ENCODE measurements around the gene CD47. TPM values are rescaled to one million over a fixed set of nuclear protein-coding genes. Genes with fewer than 3 reads are reported as not detected.
A peak's percentile ranks its signal among the peaks of the same experiment; 100 is the strongest.

CD47 gene
- total and polyA plus RNA-seq, 2 experiments from 2014 or later = 81.7 to 101 TPM

DNA sequence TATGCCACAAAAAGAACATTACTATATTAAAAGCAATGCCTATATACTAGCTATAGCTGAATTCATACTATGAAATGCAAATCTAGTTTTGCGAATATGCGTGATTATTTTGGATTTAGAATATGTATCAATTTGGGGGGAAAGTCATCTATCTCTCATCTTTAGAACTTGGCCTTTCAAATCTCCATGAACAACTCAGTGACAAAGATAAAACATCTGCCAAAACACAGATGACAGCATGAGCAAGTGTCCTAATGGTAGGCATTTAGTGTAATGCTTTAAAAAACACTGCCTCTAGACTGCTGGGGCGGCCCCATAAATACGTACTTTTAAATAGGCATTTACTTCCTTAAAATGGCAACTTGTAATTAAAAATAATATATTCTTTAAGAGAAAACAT, 2.7 kb downstream of the CD47 start:
- Histone ChIP-seq H3K4me3 (no peak overlapping the region), H3K27me3 (no peaks in the 10 kb centered on the region), H3K9me3 (ENCODE audit: low read depth) (no peaks in the 10 kb centered on the region), H2AFZ (no peak overlapping the region), H4K20me1 (ENCODE audit: insufficient read depth, poor library complexity, severe bottlenecking) (no peaks in the 10 kb centered on the region), H3K4me2 (peak overlapping the region; percentile 87), H3K79me2 (peaks cover 33% of the 10 kb centered on the region), H3K27ac (no peak overlapping the region), H3K4me1 (ENCODE audit: insufficient read depth) (no peaks in the 10 kb centered on the region), H3K9me2 (replicated peaks; ENCODE audit: insufficient read depth) (no peaks in the 10 kb centered on the region), H3K36me3 (replicated peaks; ENCODE audit: insufficient read depth, low read depth) (no peaks in the 10 kb centered on the region)
- no peak for DNase-seq (ENCODE audit: low spot score)
- no peak for TF ChIP-seq EZH2 (IDR thresholded peaks at IDR 0.05; ENCODE audit: borderline replicate concordance)
- TF ChIP-seq, protein P1, sequence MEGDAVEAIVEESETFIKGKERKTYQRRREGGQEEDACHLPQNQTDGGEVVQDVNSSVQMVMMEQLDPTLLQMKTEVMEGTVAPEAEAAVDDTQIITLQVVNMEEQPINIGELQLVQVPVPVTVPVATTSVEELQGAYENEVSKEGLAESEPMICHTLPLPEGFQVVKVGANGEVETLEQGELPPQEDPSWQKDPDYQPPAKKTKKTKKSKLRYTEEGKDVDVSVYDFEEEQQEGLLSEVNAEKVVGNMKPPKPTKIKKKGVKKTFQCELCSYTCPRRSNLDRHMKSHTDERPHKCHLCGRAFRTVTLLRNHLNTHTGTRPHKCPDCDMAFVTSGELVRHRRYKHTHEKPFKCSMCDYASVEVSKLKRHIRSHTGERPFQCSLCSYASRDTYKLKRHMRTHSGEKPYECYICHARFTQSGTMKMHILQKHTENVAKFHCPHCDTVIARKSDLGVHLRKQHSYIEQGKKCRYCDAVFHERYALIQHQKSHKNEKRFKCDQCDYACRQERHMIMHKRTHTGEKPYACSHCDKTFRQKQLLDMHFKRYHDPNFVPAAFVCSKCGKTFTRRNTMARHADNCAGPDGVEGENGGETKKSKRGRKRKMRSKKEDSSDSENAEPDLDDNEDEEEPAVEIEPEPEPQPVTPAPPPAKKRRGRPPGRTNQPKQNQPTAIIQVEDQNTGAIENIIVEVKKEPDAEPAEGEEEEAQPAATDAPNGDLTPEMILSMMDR (IDR thresholded peaks at IDR 0.05; ENCODE audit: poor library complexity) = no peak
- TF ChIP-seq EZH2phosphoT487 (IDR thresholded peaks at IDR 0.05; ENCODE audit: low read depth, severe bottlenecking, unreplicated experiment) = no peak
- WGBS (ENCODE audit: low lambda C conversion rate, missing lambda C conversion rate) = 82% methylated on average over 4 of the region's 4 CpGs

DNA sequence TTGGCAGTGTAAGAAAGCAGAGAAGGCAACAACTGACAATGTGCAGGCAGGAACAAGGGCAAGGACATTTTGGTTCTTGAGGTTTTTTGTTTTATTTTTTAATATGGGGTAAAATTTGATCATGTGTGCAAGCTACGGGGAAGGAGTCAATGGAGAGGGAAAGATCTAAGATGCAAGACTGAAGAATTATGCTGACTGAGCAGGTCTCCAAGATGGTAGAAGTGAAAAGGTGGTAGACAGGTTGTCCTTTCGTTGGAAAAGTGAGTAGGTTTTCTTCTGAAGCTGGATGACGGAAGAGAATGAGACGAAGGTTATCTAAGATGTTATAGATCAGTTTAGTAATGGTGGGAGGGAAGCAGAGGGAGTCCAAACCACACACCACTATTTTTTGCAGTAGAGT, 4.2 kb downstream of the CD47 start:
- no peak overlapping the region for H3K4me3 ChIP-seq
- 97% methylated on average over 4 of the region's 4 CpGs for WGBS (ENCODE audit: low lambda C conversion rate, missing lambda C conversion rate)
- TF ChIP-seq, protein P1 (IDR thresholded peaks at IDR 0.05; ENCODE audit: poor library complexity) = no peak
- TF ChIP-seq EZH2phosphoT487 (IDR thresholded peaks at IDR 0.05; ENCODE audit: low read depth, severe bottlenecking, unreplicated experiment) = no peak
- no peak for TF ChIP-seq EZH2 (IDR thresholded peaks at IDR 0.05; ENCODE audit: borderline replicate concordance)
- no peak overlapping the region for H2AFZ ChIP-seq
- no peaks in the 10 kb centered on the region for H3K9me3 ChIP-seq (ENCODE audit: low read depth)
- H3K27me3 ChIP-seq = no peaks in the 10 kb centered on the region
- H3K4me1 ChIP-seq (ENCODE audit: insufficient read depth) = no peaks in the 10 kb centered on the region
- no peak overlapping the region for H3K4me2 ChIP-seq
- no peak for DNase-seq (ENCODE audit: low spot score)
- H4K20me1 ChIP-seq (ENCODE audit: insufficient read depth, poor library complexity, severe bottlenecking) = no peaks in the 10 kb centered on the region
- H3K36me3 ChIP-seq (replicated peaks; ENCODE audit: insufficient read depth, low read depth) = no peaks in the 10 kb centered on the region
- no peak overlapping the region for H3K27ac ChIP-seq
- no peaks in the 10 kb centered on the region for H3K9me2 ChIP-seq (replicated peaks; ENCODE audit: insufficient read depth)
- H3K79me2 ChIP-seq = peaks cover 42% of the 10 kb centered on the region

DNA sequence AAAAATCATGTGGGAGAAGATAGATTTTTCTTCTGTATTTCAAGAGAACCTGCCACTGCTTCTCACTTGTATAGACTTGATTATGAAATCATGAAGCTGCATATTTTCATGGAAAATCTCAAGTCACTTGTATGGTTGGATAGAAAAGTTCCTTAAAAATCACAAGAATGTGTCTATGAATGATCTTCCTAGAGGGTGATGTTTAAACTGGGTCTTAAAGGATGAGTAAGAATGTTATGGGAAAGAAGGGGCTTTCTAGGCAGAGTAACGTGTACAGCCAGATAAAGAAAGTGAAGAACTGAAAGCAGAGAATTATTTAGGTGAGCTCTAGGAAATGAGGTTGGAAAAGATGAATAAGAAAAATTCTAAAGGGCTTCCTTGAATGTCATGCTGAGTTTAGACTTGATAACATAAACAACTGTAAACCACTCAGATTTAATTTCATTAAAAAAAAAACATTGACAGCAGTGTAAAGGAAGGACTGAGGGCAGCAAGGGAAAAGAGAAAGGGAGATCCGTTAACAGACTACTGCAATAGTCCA, 5.0 kb downstream of the CD47 start:
- H3K4me1 ChIP-seq (ENCODE audit: insufficient read depth) = no peaks in the 10 kb centered on the region
- no peak for DNase-seq (ENCODE audit: low spot score)
- 80% methylated on average over 2 of the region's 2 CpGs for WGBS (ENCODE audit: low lambda C conversion rate, missing lambda C conversion rate)
- no peaks in the 10 kb centered on the region for H3K36me3 ChIP-seq (replicated peaks; ENCODE audit: insufficient read depth, low read depth)
- TF ChIP-seq, protein P1 (IDR thresholded peaks at IDR 0.05; ENCODE audit: poor library complexity) = no peak
- no peak for TF ChIP-seq EZH2phosphoT487 (IDR thresholded peaks at IDR 0.05; ENCODE audit: low read depth, severe bottlenecking, unreplicated experiment)
- no peak for TF ChIP-seq EZH2 (IDR thresholded peaks at IDR 0.05; ENCODE audit: borderline replicate concordance)
- H3K4me3 ChIP-seq = no peak overlapping the region
- H3K27ac ChIP-seq = no peak overlapping the region
- H3K79me2 ChIP-seq = peaks cover 46% of the 10 kb centered on the region
- H3K9me2 ChIP-seq (replicated peaks; ENCODE audit: insufficient read depth) = no peaks in the 10 kb centered on the region
- no peaks in the 10 kb centered on the region for H4K20me1 ChIP-seq (ENCODE audit: insufficient read depth, poor library complexity, severe bottlenecking)
- H3K9me3 ChIP-seq (ENCODE audit: low read depth) = no peaks in the 10 kb centered on the region
- H2AFZ ChIP-seq = no peak overlapping the region
- no peaks in the 10 kb centered on the region for H3K27me3 ChIP-seq
- no peak overlapping the region for H3K4me2 ChIP-seq

DNA sequence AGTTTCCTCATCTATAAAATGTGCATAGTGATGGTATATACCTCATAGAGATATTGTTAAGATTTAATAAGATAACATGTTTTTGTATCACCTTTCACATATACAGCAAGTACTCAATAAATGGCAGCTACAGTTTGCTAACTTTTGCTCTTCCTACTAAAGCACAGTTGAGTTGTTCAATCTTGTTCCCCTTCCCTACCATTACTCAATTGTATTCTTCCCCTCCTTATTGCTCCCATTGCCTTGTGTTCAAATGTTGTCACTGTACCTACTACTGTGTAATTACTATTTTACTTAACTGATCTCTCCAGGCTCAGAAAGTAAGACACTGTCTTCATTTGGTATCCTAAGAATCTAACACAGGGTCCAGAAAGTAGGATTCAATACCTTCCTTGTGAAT, 5.5 kb downstream of the CD47 start:
- Histone ChIP-seq H3K9me3 (ENCODE audit: low read depth) (no peaks in the 10 kb centered on the region), H3K79me2 (peaks cover 46% of the 10 kb centered on the region), H3K27ac (no peak overlapping the region), H3K9me2 (replicated peaks; ENCODE audit: insufficient read depth) (no peaks in the 10 kb centered on the region), H2AFZ (no peak overlapping the region), H3K27me3 (no peaks in the 10 kb centered on the region), H4K20me1 (ENCODE audit: insufficient read depth, poor library complexity, severe bottlenecking) (no peaks in the 10 kb centered on the region), H3K36me3 (replicated peaks; ENCODE audit: insufficient read depth, low read depth) (no peaks in the 10 kb centered on the region), H3K4me3 (no peak overlapping the region), H3K4me2 (no peak overlapping the region), H3K4me1 (ENCODE audit: insufficient read depth) (no peaks in the 10 kb centered on the region)
- DNase-seq (ENCODE audit: low spot score) = no peak
- TF ChIP-seq EZH2 (IDR thresholded peaks at IDR 0.05; ENCODE audit: borderline replicate concordance) = no peak
- TF ChIP-seq, protein P1 (IDR thresholded peaks at IDR 0.05; ENCODE audit: poor library complexity) = no peak
- TF ChIP-seq EZH2phosphoT487 (IDR thresholded peaks at IDR 0.05; ENCODE audit: low read depth, severe bottlenecking, unreplicated experiment) = no peak
